Activated CD8-positive, alpha-beta T cell treated with anti-CD3 and anti-CD28 coated beads for 36 hours (primary cell): Measurements from ENCODE around the gene PPP1R3D. TPM values are rescaled to one million over a fixed set of nuclear protein-coding genes. Genes with fewer than 3 reads are reported as not detected.
"Not testable (repeated sequence)": the region's sequence is repeated elsewhere in the genome, so short reads cannot be mapped to it uniquely, and the experiment has no call there.

Experiments
- ATAC-seq: fragments of 200-7000 bp; cut with Tn5 transposase; one replicate; pipeline ENCODE4 v1.10.0; 2021; ENCODE audit warnings: mild to moderate bottlenecking, moderate library complexity
- CTCF ChIA-PET: fragments of 350-600 bp; sonication (Branson Sonifier 250); formaldehyde crosslinking; loops from one replicate; lab custom pipeline; 2021; ENCODE audit warnings: antibody characterized with exemption; lab: Charles Lee
- POLR2A ChIA-PET: fragments of 350-600 bp; sonication (Branson Sonifier 250); formaldehyde crosslinking; loops from one replicate; lab custom pipeline; 2021; ENCODE audit warnings: antibody characterized with exemption; lab: Charles Lee
- DNase-seq: peaks from one replicate; pipeline ENCODE4 v3.0.0-alpha.2; 2020
- H3K27ac Mint-ChIP-seq: one replicate; pipeline ENCODE4 v1.8.0; 2021; ENCODE audit warnings: mild to moderate bottlenecking, mixed read lengths
- H3K27me3 Mint-ChIP-seq: one replicate; pipeline ENCODE4 v1.8.0; 2021; ENCODE audit warnings: mixed read lengths
- H3K36me3 Mint-ChIP-seq: one replicate; pipeline ENCODE4 v1.8.0; 2021; ENCODE audit warnings: low read depth, mixed read lengths
- H3K4me1 Mint-ChIP-seq: one replicate; pipeline ENCODE4 v1.8.0; 2021; ENCODE audit warnings: low read depth, mixed read lengths
- H3K4me3 Mint-ChIP-seq: one replicate; pipeline ENCODE4 v1.8.0; 2021; ENCODE audit warnings: mild to moderate bottlenecking, moderate library complexity, mixed read lengths
- H3K9me3 Mint-ChIP-seq: one replicate; pipeline ENCODE4 v1.8.0; 2021; ENCODE audit warnings: mixed read lengths
- intact Hi-C: fragments of 100-400 bp; cut with micrococcal nuclease; formaldehyde crosslinking; loops from one replicate; pipeline ENCODE4 v1.10.0; 2022
- total RNA-seq, 2 experiments: library from RNA; stranded (reverse); gene quantifications; one replicate each; pipeline ENCODE4 v1.2.3, GENCODE V29; 2021
- TF ChIP-seq, protein P1 (sequence below): fragments of 200-600 bp; IDR thresholded peaks from one replicate; pipeline ENCODE4 v1.8.0; 2022; ENCODE audit warnings: antibody characterized with exemption, mild to moderate bottlenecking

The PPP1R3D gene
- total RNA-seq, 2 experiments from 2014 or later, result 3.9 to 4.2 TPM

DNA sequence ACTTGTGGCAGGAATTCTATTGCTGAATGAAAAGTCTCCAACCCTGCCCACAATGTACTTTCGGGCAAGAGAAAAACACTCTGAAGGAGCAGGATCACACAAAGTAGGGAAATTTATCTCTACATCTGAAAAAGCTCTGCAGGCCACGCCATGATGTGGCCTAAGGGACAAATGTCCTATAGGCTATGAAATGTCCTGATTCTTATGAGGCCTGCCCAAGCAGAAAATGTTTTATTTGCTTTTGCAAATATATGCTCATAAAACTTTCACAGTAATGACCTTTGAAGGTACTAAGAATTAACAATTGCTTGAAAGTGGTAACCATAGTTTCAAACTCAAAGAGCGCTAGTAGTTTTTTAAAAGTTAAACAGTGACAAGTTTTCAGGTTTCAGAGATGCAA lies 37.6 kb downstream of the PPP1R3D start:
- DNase-seq, result no peak
- no peak for ATAC-seq
- H3K4me1 Mint-ChIP-seq, result no peaks in the 10 kb centered on the region
- intact Hi-C loops, result no loop called here
- no peak overlapping the region for H3K4me3 Mint-ChIP-seq
- ChIA-PET POLR2A (no interaction called here), CTCF (no interaction called here)
- H3K9me3 Mint-ChIP-seq, result no peaks in the 10 kb centered on the region
- H3K27me3 Mint-ChIP-seq, result no peaks in the 10 kb centered on the region
- no peaks in the 10 kb centered on the region for H3K36me3 Mint-ChIP-seq
- TF ChIP-seq, protein P1, sequence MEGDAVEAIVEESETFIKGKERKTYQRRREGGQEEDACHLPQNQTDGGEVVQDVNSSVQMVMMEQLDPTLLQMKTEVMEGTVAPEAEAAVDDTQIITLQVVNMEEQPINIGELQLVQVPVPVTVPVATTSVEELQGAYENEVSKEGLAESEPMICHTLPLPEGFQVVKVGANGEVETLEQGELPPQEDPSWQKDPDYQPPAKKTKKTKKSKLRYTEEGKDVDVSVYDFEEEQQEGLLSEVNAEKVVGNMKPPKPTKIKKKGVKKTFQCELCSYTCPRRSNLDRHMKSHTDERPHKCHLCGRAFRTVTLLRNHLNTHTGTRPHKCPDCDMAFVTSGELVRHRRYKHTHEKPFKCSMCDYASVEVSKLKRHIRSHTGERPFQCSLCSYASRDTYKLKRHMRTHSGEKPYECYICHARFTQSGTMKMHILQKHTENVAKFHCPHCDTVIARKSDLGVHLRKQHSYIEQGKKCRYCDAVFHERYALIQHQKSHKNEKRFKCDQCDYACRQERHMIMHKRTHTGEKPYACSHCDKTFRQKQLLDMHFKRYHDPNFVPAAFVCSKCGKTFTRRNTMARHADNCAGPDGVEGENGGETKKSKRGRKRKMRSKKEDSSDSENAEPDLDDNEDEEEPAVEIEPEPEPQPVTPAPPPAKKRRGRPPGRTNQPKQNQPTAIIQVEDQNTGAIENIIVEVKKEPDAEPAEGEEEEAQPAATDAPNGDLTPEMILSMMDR, result no peak
- no peak overlapping the region for H3K27ac Mint-ChIP-seq

- H3K4me1 Mint-ChIP-seq, result peaks cover 2% of the 10 kb centered on the region
- ATAC-seq, result no peak
- TF ChIP-seq, protein P1, result no peak
- H3K27me3 Mint-ChIP-seq, result no peaks in the 10 kb centered on the region
- no peak overlapping the region for H3K4me3 Mint-ChIP-seq
- no peaks in the 10 kb centered on the region for H3K36me3 Mint-ChIP-seq
- intact Hi-C loops, result no loop called here
- ChIA-PET POLR2A (no interaction called here), CTCF (interaction anchor here (0.6 kb wide), 1 partner anchor 1689 kb away, joined by 3 read pairs; no protein-coding TSS in a partner anchor)
- no peak for DNase-seq
- no peak overlapping the region for H3K27ac Mint-ChIP-seq
- H3K9me3 Mint-ChIP-seq, result no peaks in the 10 kb centered on the region
Observed at GRCh38 chr20:59895908-59896307, 44.2 kb downstream of the PPP1R3D start.

DNA sequence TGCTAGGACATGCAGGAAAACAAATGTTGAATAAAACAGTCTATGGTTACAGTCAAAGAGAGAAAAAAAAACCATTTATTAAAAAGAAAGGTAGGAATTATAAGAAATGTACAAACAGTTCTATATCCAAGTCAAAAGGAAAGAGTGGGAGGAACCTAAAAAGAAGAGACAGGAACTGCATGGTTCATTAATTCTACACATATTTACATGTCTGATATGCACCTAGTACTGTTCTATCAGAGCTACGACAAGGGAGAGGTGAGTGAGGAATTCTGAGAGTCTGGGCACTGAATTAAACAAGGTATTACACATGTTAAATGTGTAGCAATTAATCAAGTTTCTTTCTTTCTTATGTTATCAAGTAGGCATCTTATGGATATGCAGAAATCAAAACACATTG lies 48.5 kb downstream of the PPP1R3D start:
- no peak overlapping the region for H3K27ac Mint-ChIP-seq
- H3K9me3 Mint-ChIP-seq, result peaks cover 2% of the 10 kb centered on the region
- TF ChIP-seq, protein P1, result no peak
- H3K4me1 Mint-ChIP-seq, result peaks cover 2% of the 10 kb centered on the region
- ChIA-PET POLR2A (no interaction called here), CTCF (no interaction called here)
- intact Hi-C loops, result no loop called here
- no peak overlapping the region for H3K4me3 Mint-ChIP-seq
- no peaks in the 10 kb centered on the region for H3K27me3 Mint-ChIP-seq
- DNase-seq (no peak), ATAC-seq (no peak)
- H3K36me3 Mint-ChIP-seq, result no peaks in the 10 kb centered on the region

GRCh38 chr20:59890035-59890434 lies 50.1 kb downstream of the PPP1R3D start:
- H3K4me1 Mint-ChIP-seq, H3K27me3 Mint-ChIP-seq, H3K36me3 Mint-ChIP-seq, H3K4me3 Mint-ChIP-seq, DNase-seq, ATAC-seq, H3K9me3 Mint-ChIP-seq, H3K27ac Mint-ChIP-seq, intact Hi-C loops, POLR2A ChIA-PET: not testable (repeated sequence)
- CTCF ChIA-PET, result interaction anchor here (0.7 kb wide), 1 partner anchor 59 kb away, joined by 3 read pairs; no protein-coding TSS in a partner anchor

DNA sequence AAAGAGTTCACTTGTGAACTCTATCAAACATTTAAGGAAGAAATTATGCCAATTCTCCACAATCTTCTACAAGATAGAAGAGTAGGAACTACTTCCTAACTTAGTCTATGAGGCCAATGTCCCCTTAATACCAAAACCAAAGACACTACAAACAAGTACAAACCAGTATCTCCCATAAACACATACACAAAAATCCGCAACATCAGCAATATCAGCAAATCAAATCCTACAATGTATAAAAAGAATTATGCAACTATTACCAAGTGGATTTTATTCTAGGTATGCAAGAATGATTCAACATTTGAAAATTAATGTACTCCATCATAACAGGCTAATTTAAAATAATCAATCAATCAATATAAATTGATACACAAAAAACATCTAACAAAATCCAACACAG lies 52.1 kb downstream of the PPP1R3D start:
- peaks cover 2% of the 10 kb centered on the region for H3K4me1 Mint-ChIP-seq
- no peak for DNase-seq
- H3K36me3 Mint-ChIP-seq, result no peaks in the 10 kb centered on the region
- H3K27ac Mint-ChIP-seq, result no peak overlapping the region
- H3K4me3 Mint-ChIP-seq, result no peak overlapping the region
- intact Hi-C loops, result no loop called here
- H3K27me3 Mint-ChIP-seq, result no peaks in the 10 kb centered on the region
- peaks cover 2% of the 10 kb centered on the region for H3K9me3 Mint-ChIP-seq
- ATAC-seq, result no peak
- TF ChIP-seq, protein P1, result no peak
- ChIA-PET CTCF (interaction anchor here (0.7 kb wide), 1 partner anchor 380 kb away, joined by 3 read pairs; no protein-coding TSS in a partner anchor), POLR2A (no interaction called here)

Other genes with a start within 250 kb of the PPP1R3D start
- 1 to 10 TPM; 2.6 to 3.9 TPM for gene SYCP2, start 6.7 kb downstream of the PPP1R3D start, total RNA-seq
- 10 to 100 TPM; 17.6 to 18.7 TPM for gene FAM217B, start 84 bp upstream of the PPP1R3D start, total RNA-seq
- 1 to 10 TPM; 1.0 to 1.7 TPM for gene CDH26, start 18.1 kb upstream of the PPP1R3D start, total RNA-seq